IPS-18a (cell line): ENCODE measurements around the gene SLC13A5.

Source experiments
- H3K27ac ChIP-seq: one replicate; pipeline ENCODE4 v1.5.1; 2013; ENCODE audit warnings: low read length
- H3K27me3 ChIP-seq: one replicate; pipeline ENCODE4 v1.6.1; 2013; ENCODE audit warnings: mild to moderate bottlenecking, low read length; ENCODE audit not compliant: control insufficient read depth, insufficient read depth
- H3K36me3 ChIP-seq: one replicate; pipeline ENCODE4 v1.6.1; 2013; ENCODE audit warnings: low read depth, low read length; ENCODE audit not compliant: control insufficient read depth
- H3K4me1 ChIP-seq: one replicate; pipeline ENCODE4 v1.6.1; 2013; ENCODE audit warnings: low read depth, low read length; ENCODE audit not compliant: control insufficient read depth
- H3K4me3 ChIP-seq: one replicate; pipeline ENCODE4 v1.5.1; 2013; ENCODE audit warnings: low read length
- H3K9ac ChIP-seq: one replicate; pipeline ENCODE4 v1.6.1; 2013; ENCODE audit warnings: mild to moderate bottlenecking, low read length, moderate library complexity
- H3K9me3 ChIP-seq: one replicate; pipeline ENCODE4 v1.6.1; 2013; ENCODE audit warnings: low read depth, low read length; ENCODE audit not compliant: control insufficient read depth

SLC13A5 gene

DNA sequence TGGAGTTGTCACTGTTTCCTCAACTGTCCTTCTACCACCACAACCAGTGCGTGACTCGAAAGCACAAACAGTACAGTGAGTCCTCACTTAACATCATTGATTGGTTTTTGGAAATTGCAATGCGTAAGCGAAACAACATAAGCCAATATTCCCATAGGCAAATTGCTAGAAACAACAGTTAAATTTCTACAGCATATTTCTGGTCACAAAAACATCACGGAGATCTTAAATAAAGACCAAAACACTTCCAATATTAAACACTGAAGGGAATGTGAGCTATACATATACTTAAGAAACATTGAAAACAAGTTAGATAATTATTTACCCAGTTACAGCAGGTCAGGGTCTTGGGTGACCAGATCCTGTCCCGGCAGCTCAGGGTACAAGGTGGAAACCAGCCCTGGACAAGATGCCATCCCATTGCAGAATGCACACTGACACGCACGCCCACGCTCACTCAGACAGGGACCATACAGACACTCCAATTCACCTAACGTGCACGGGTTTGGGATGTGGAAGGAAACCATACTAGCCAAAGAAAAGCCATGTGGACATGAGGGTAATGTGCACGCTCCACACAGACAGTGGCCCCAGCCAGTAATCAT, 4.7 kb downstream of the SLC13A5 start:
- Histone ChIP-seq H3K9ac (no peak overlapping the region), H3K4me1 (no peaks in the 10 kb centered on the region), H3K9me3 (no peaks in the 10 kb centered on the region), H3K36me3 (no peaks in the 10 kb centered on the region), H3K4me3 (no peak overlapping the region), H3K27me3 (peaks cover 22% of the 10 kb centered on the region), H3K27ac (no peak overlapping the region)

DNA sequence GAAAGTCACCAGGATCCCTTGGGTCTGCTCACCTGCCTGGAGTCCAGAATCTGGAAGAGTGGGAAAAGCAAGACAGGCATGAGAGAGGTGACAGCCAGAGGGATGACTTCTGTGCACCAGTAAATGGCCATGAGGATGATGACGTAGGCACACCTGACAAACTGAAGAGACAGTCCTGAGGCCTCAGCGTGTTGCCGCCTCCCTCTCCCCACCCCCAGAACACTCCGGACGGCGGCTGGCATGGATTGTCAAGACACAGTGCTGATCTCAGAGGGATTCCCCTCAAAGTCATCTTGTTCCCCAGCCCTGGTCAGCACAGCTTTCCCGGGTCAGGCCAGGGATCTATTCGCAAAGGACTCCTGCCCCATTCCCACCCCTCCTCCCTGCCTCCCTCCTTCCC, 6.2 kb downstream of the SLC13A5 start:
- H3K36me3 ChIP-seq: no peaks in the 10 kb centered on the region
- no peak overlapping the region for H3K4me3 ChIP-seq
- no peaks in the 10 kb centered on the region for H3K9me3 ChIP-seq
- no peak overlapping the region for H3K9ac ChIP-seq
- H3K27ac ChIP-seq: no peak overlapping the region
- H3K27me3 ChIP-seq: peaks cover 7% of the 10 kb centered on the region
- H3K4me1 ChIP-seq: no peaks in the 10 kb centered on the region

- Histone ChIP-seq H3K4me1 (no peaks in the 10 kb centered on the region), H3K27ac (no peak overlapping the region), H3K36me3 (no peaks in the 10 kb centered on the region), H3K27me3 (peaks cover 2% of the 10 kb centered on the region), H3K9me3 (no peaks in the 10 kb centered on the region), H3K4me3 (no peak overlapping the region), H3K9ac (no peak overlapping the region)
These were observed 6.7 kb downstream of the SLC13A5 start for GRCh38 chr17:6706499-6706898.

GRCh38 chr17:6704470-6705052, 8.6 kb downstream of the SLC13A5 start:
- Histone ChIP-seq H3K4me3 (no peak overlapping the region), H3K9me3 (no peaks in the 10 kb centered on the region), H3K4me1 (no peaks in the 10 kb centered on the region), H3K9ac (no peak overlapping the region), H3K36me3 (no peaks in the 10 kb centered on the region), H3K27me3 (no peaks in the 10 kb centered on the region), H3K27ac (no peak overlapping the region)

DNA sequence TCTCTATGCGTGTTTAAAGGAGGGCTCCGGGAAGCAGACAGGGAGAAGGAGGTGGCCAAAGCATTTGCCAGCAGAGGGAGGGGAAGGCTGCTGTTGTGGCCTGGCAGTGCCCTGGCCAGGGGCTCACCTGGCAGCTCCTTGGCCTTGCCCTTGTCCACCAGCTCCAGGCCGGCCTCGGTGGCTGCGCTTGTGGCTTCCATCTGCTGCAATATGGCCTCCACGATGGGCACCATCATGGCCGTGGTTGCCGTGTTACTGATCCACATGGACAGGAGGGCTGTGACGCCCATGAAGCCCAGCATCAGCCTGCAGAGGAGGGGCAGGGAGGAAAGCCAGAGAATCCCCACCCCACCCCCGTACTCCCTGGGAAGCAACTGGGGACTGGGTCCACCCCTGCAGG, 9.4 kb downstream of the SLC13A5 start:
- H3K4me3 ChIP-seq: no peak overlapping the region
- H3K36me3 ChIP-seq: no peaks in the 10 kb centered on the region
- H3K9me3 ChIP-seq: no peaks in the 10 kb centered on the region
- H3K27ac ChIP-seq: no peak overlapping the region
- H3K27me3 ChIP-seq: no peaks in the 10 kb centered on the region
- no peak overlapping the region for H3K9ac ChIP-seq
- H3K4me1 ChIP-seq: no peaks in the 10 kb centered on the region

DNA sequence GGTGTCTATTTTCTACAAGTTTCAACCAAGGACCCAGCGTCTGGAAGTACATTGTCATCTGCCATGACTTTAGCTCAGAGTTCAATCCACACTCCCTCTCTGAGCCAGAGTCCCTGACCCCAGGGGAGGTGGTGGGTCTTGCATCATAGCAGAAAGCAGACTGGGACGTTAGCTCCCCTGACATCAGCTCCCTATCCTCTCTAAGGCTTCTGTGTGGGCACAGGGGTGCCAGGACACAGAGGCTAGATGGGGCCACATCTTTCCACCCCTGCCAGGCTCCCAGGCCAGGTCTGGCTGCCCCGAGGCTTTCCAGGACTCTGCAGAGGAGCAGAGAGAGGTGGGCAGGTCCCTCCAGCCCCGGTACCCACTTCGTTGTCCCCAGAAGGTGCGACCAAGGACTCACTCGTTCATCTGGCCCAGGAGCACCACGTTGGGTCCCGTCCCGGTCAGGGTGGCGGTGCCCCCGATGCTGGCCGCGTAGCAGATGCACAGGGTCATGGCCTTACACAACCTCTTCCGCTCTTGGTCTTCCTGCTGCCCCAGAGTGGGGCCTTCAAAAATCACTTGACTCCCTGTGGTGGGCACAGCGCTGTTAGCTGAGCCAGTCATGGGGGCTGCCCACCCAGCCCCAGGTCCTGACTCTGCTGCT, 10.5 kb downstream of the SLC13A5 start:
- Histone ChIP-seq H3K36me3 (no peaks in the 10 kb centered on the region), H3K9ac (no peak overlapping the region), H3K9me3 (no peaks in the 10 kb centered on the region), H3K4me3 (no peak overlapping the region), H3K27me3 (no peaks in the 10 kb centered on the region), H3K27ac (no peak overlapping the region), H3K4me1 (no peaks in the 10 kb centered on the region)

- Histone ChIP-seq H3K27ac (no peak overlapping the region), H3K36me3 (no peaks in the 10 kb centered on the region), H3K9me3 (no peaks in the 10 kb centered on the region), H3K4me3 (no peak overlapping the region), H3K4me1 (no peaks in the 10 kb centered on the region), H3K27me3 (no peaks in the 10 kb centered on the region), H3K9ac (no peak overlapping the region)
These were observed 11.4 kb downstream of the SLC13A5 start for GRCh38 chr17:6701719-6702118.

- no peak overlapping the region for H3K27ac ChIP-seq
- H3K9me3 ChIP-seq: no peaks in the 10 kb centered on the region
- H3K4me3 ChIP-seq: no peak overlapping the region
- H3K9ac ChIP-seq: no peak overlapping the region
- no peaks in the 10 kb centered on the region for H3K27me3 ChIP-seq
- no peaks in the 10 kb centered on the region for H3K36me3 ChIP-seq
- no peaks in the 10 kb centered on the region for H3K4me1 ChIP-seq
These were observed 12.2 kb downstream of the SLC13A5 start for GRCh38 chr17:6700948-6701307.

DNA sequence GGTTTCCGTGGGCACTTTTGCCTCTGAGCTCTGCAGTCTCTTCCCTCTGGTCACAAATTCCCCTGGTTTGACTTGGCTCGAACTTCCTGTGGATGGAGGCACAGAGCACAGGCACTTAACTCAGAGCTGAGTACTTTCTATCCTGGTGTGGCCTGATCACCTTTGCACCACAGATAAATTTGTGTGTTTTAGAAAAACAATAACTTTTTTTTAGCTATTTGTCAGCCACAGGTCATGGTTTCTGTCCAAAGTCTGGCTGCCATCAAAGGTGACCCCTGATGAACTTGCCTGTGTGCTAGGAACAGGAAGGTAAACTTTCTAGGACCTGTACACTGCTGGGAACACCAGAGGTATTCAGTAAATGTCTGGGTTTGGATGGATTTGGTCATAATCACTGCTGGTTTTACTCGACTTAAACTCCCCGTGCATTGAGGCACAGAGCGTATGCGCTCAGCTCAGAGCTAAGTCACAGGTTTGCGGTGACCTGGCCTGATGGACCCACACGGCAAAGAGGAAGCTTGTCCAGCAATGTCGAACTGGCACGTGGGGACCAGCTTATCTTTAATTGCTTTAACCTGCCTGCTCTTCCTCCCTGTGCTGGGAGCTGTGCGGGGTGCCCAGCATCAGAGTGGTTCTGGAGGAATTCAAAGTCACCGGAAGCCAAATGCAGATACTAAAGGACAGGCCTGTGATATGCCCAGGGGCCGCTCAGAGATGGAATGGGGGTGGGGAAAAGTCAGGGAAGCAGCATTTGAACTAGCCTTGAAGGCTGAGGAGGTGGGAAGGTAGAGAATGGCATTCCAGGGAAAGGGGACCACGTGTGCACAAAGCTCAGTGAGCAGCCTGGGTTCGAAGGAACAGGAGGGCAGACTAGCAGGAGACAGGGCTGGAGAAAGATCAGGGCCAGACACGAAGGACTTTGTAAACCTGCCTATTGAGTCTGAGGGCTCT, 12.9 kb downstream of the SLC13A5 start:
- no peaks in the 10 kb centered on the region for H3K4me1 ChIP-seq
- H3K27me3 ChIP-seq: no peaks in the 10 kb centered on the region
- H3K27ac ChIP-seq: no peak overlapping the region
- H3K9me3 ChIP-seq: no peaks in the 10 kb centered on the region
- no peaks in the 10 kb centered on the region for H3K36me3 ChIP-seq
- no peak overlapping the region for H3K4me3 ChIP-seq
- H3K9ac ChIP-seq: no peak overlapping the region

DNA sequence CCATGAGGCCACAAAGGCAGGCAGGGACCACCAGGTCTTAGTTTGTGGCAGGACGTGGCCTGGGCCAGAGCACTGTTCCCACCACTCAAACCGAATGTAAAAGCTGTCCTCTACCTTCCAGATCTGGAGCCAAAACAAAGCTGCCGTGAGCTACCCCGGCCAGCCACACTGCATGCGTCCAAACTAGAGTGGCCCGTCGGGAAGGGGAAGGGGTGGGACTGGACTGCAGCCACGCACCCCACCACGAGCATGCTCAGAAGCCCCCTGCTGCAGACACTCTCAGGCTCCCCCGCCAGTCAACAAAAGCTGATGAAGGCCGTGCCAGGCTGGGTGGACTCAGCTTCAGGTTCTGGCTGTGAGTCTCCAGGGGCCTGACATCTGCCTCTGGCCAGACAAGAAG, 15.2 kb downstream of the SLC13A5 start:
- no peak overlapping the region for H3K4me3 ChIP-seq
- no peak overlapping the region for H3K9ac ChIP-seq
- H3K4me1 ChIP-seq: no peaks in the 10 kb centered on the region
- H3K27ac ChIP-seq: no peak overlapping the region
- H3K9me3 ChIP-seq: no peaks in the 10 kb centered on the region
- H3K36me3 ChIP-seq: no peaks in the 10 kb centered on the region
- no peaks in the 10 kb centered on the region for H3K27me3 ChIP-seq

- no peak overlapping the region for H3K9ac ChIP-seq
- H3K4me1 ChIP-seq: no peaks in the 10 kb centered on the region
- H3K36me3 ChIP-seq: no peaks in the 10 kb centered on the region
- H3K4me3 ChIP-seq: no peak overlapping the region
- H3K27me3 ChIP-seq: no peaks in the 10 kb centered on the region
- H3K27ac ChIP-seq: no peak overlapping the region
- no peaks in the 10 kb centered on the region for H3K9me3 ChIP-seq
These were observed 16.3 kb downstream of the SLC13A5 start for GRCh38 chr17:6696906-6697305.
